SK-N-SH (cell line): ENCODE measurements around the gene AKAP3. TPM values are rescaled to one million over a fixed set of nuclear protein-coding genes. Genes with fewer than 3 reads are reported as not detected.

ENCODE experiments used
- CTCF ChIA-PET: fragments of 300-600, 350-600 bp; formaldehyde crosslinking; extraction: SDS; loops from one replicate; lab custom pipeline; 2021; lab: Yijun Ruan, JAX
- POLR2A ChIA-PET: fragments of 350-600 bp; sonication (Branson Sonifier 250); formaldehyde crosslinking; extraction: SDS; loops from one replicate; lab custom pipeline; 2020; ENCODE audit warnings: antibody characterized with exemption, inconsistent platforms; lab: Yijun Ruan, JAX
- DNase-seq: peaks from one replicate; pipeline ENCODE4 v3.0.0; 2012
- H2AFZ ChIP-seq: fragments of 200-600 bp; sonication (generic); 2 replicates; pipeline ENCODE4 v1.8.1; 2016; ENCODE audit warnings: antibody characterized with exemption, mild to moderate bottlenecking, low read depth
- H3F3A ChIP-seq: fragments of 200-600 bp; sonication (generic); replicated peaks from 2 replicates; pipeline ENCODE3; 2016; ENCODE audit warnings: antibody characterized with exemption, mild to moderate bottlenecking; ENCODE audit not compliant: insufficient read depth
- H3K27ac ChIP-seq, 2 experiments: fragments of 200-500 bp in 1 of 2; fragments of 200-600 bp in 1 of 2; sonication (Bioruptor generic) in 1 of 2; sonication (generic), shearing (Covaris generic) in 1 of 2; 2 replicates each; pipeline versions ENCODE4 v1.5.1 to v1.6.1; 2014 to 2016; ENCODE audit warnings: low read depth in 2 of 2, inconsistent platforms in 1 of 2, low read length in 1 of 2, mild to moderate bottlenecking in 1 of 2, mixed read lengths in 1 of 2
- H3K27me3 ChIP-seq: fragments of 200-600 bp; sonication (generic), shearing (Covaris generic); 2 replicates; pipeline ENCODE4 v1.6.1; 2016; ENCODE audit warnings: mixed run types; ENCODE audit not compliant: insufficient read depth
- H3K36me3 ChIP-seq, 2 experiments: fragments of 200-500 bp in 1 of 2; fragments of 200-600 bp in 1 of 2; sonication (Bioruptor generic) in 1 of 2; sonication (generic) in 1 of 2; replicated peaks in 1 of 2; 2 replicates each; pipeline versions ENCODE3 to v1.5.1; 2014 to 2016; ENCODE audit warnings: low read length in 1 of 2, mild to moderate bottlenecking in 1 of 2; ENCODE audit not compliant: insufficient read depth in 2 of 2, control insufficient read depth in 1 of 2
- H3K4me1 ChIP-seq, 2 experiments: fragments of 200-500 bp in 1 of 2; fragments of 200-600 bp in 1 of 2; sonication (Bioruptor generic) in 1 of 2; sonication (generic), shearing (Covaris generic) in 1 of 2; 2 replicates each; pipeline versions ENCODE4 v1.5.1 to v1.6.1; 2014 to 2016; ENCODE audit warnings: low read depth in 1 of 2, low read length in 1 of 2, mixed run types in 1 of 2; ENCODE audit not compliant: insufficient read depth in 2 of 2, control insufficient read depth in 1 of 2
- H3K4me2 ChIP-seq: fragments of 200-600 bp; sonication (generic), shearing (Covaris generic); 2 replicates; pipeline ENCODE4 v1.6.1; 2017; ENCODE audit warnings: mixed run types
- H3K4me3 ChIP-seq, 2 experiments: fragments of 200-500 bp in 1 of 2; fragments of 200-600 bp in 1 of 2; sonication (Bioruptor generic) in 1 of 2; sonication (generic), shearing (Covaris generic) in 1 of 2; 2 replicates each; pipeline versions ENCODE4 v1.5.1 to v1.8.1; 2014 to 2016; ENCODE audit warnings: low read depth in 2 of 2, inconsistent platforms in 1 of 2, low read length in 1 of 2, mild to moderate bottlenecking in 1 of 2, mixed read lengths in 1 of 2, moderate library complexity in 1 of 2
- H3K79me2 ChIP-seq: fragments of 200-600 bp; sonication (generic); 2 replicates; pipeline ENCODE4 v1.8.1; 2017; ENCODE audit warnings: mild to moderate bottlenecking; ENCODE audit not compliant: insufficient read depth
- H3K9ac ChIP-seq: fragments of 200-600 bp; sonication (generic); 2 replicates; pipeline ENCODE4 v1.6.1; 2017; ENCODE audit warnings: mixed run types
- H3K9me2 ChIP-seq: fragments of 200-600 bp; sonication (generic); 2 replicates; pipeline ENCODE4 v1.6.1; 2017; ENCODE audit warnings: mixed run types
- H3K9me3 ChIP-seq: fragments of 200-600 bp; sonication (generic); 2 replicates; pipeline ENCODE4 v1.6.1; 2017; ENCODE audit warnings: mixed run types, mild to moderate bottlenecking, moderate library complexity
- H4K20me1 ChIP-seq: fragments of 200-600 bp; sonication (generic); 2 replicates; pipeline ENCODE4 v1.6.1; 2017; ENCODE audit warnings: mild to moderate bottlenecking, mixed run types; ENCODE audit not compliant: insufficient read depth
- FOXM1 ChIP-seq: IDR thresholded peaks from 2 replicates; pipeline ENCODE4 v1.4.0; 2012; ENCODE audit warnings: low read depth, mild to moderate bottlenecking
- MEF2A ChIP-seq: IDR thresholded peaks from 2 replicates; pipeline ENCODE4 v1.4.0; 2012; ENCODE audit warnings: low read depth, borderline replicate concordance
- TAF1 ChIP-seq: IDR thresholded peaks from 2 replicates; pipeline ENCODE4 v1.6.1; 2012; ENCODE audit warnings: low read depth, mild to moderate bottlenecking, low read length, moderate library complexity, borderline replicate concordance
- TEAD4 ChIP-seq: IDR thresholded peaks from 2 replicates; pipeline ENCODE4 v1.4.0; 2012; ENCODE audit warnings: mild to moderate bottlenecking, borderline replicate concordance; ENCODE audit not compliant: insufficient read depth
- WGBS: methylation state at CpG from one replicate; pipeline ENCODE4 v1.1.6; 2017; ENCODE audit warnings: low lambda C conversion rate; 5-methylcytosine and 5-hydroxymethylcytosine counted together
- polyA plus RNA-seq, 3 experiments: library from polyadenylated mRNA; depleted of rRNA; stranded (reverse); fragments of >200 nt; gene quantifications; 2 replicates each; pipeline ENCODE4 v1.2.3, GENCODE V29; 2012
- TF ChIP-seq, protein P1 (sequence below): fragments of 150-350 bp; IDR thresholded peaks from 2 replicates; pipeline ENCODE4 v1.6.1; 2017; ENCODE audit warnings: antibody characterized with exemption, low read length, low read depth, borderline replicate concordance
- TF ChIP-seq, protein P2 (sequence below): fragments of 200-600 bp; sonication (generic); IDR thresholded peaks from 2 replicates; pipeline ENCODE4 v1.6.1; 2017; ENCODE audit warnings: antibody characterized with exemption, mild to moderate bottlenecking, moderate library complexity
- TF ChIP-seq, protein P3 (sequence below): IDR thresholded peaks from 2 replicates; pipeline ENCODE4 v1.4.0; 2012; ENCODE audit warnings: low read depth
- TF ChIP-seq, protein P4 (sequence below): IDR thresholded peaks from 2 replicates; pipeline ENCODE4 v1.4.0; 2012; ENCODE audit warnings: low read depth, borderline replicate concordance
- TF ChIP-seq, protein P5 (sequence below): IDR thresholded peaks from 2 replicates; pipeline ENCODE4 v1.6.1; 2012; ENCODE audit warnings: mild to moderate bottlenecking, low read depth, low read length, moderate library complexity

Gene AKAP3
- polyA plus RNA-seq, 1 of the 3 experiments (the other 2 are of a cell fraction): 0.12 TPM

DNA sequence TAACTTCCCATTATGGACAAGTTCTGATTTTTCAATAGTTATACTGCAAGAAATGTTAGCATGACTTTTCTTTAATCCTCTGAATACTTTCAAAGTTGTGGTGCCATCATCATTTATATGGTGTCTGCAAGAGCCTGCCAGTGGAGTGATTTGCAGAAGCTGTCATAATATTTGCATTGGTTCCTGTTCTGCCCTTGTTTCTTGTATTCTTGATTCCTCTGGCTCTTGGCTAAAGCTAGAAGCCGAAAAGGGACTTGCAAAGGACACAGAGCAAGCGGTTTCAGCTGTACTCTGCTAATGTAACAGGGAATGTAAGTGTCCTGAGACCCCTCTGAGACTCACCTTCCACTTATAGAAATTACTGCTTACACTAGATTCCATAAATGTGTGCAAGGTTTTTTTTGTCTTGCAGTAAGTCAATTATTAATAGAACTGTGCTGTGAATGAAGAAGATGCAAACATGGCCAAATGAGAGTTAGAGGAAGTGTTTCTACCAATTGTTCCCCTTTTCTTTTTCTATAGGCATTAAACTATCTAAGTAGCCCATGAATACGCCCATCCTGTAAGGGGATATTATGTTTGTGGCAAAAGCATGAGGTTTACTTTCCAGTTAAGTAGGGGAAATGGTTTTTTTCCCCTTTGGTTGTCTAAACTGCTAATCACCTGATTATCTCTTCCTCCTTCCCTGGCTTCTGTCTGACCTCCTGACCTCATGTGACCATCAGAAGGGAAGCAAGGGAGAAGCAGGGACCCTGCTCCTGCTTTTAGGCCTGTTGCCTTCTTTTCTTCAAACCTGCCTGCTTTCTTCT is 81.6 kb downstream of the AKAP3 start:
- Histone ChIP-seq H4K20me1 (no peaks in the 10 kb centered on the region), H3K27ac (no peak overlapping the region), H3K79me2 (no peaks in the 10 kb centered on the region), H3K9me2 (no peaks in the 10 kb centered on the region), H3K9me3 (no peaks in the 10 kb centered on the region), H3K4me3 (no peak overlapping the region), H3K27me3 (no peaks in the 10 kb centered on the region), H2AFZ (no peak overlapping the region), H3K4me1 (peaks cover 0 to under 1% of the 10 kb centered on the region in 2 experiments; a peak in 1 of 4 replicates), H3K9ac (no peak overlapping the region), H3K4me2 (no peak overlapping the region), H3K36me3 (no peaks in the 10 kb centered on the region), H3F3A (no peaks in the 10 kb centered on the region)
- no peak for DNase-seq
- POLR2A ChIA-PET: no interaction called here
- CTCF ChIA-PET: interaction anchor here (0.6 kb wide), 1 partner anchor 13 kb away, joined by 3 read pairs; no protein-coding TSS in a partner anchor
- TF ChIP-seq, protein P1, sequence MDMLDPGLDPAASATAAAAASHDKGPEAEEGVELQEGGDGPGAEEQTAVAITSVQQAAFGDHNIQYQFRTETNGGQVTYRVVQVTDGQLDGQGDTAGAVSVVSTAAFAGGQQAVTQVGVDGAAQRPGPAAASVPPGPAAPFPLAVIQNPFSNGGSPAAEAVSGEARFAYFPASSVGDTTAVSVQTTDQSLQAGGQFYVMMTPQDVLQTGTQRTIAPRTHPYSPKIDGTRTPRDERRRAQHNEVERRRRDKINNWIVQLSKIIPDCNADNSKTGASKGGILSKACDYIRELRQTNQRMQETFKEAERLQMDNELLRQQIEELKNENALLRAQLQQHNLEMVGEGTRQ: no peak
- TF ChIP-seq, protein P2, sequence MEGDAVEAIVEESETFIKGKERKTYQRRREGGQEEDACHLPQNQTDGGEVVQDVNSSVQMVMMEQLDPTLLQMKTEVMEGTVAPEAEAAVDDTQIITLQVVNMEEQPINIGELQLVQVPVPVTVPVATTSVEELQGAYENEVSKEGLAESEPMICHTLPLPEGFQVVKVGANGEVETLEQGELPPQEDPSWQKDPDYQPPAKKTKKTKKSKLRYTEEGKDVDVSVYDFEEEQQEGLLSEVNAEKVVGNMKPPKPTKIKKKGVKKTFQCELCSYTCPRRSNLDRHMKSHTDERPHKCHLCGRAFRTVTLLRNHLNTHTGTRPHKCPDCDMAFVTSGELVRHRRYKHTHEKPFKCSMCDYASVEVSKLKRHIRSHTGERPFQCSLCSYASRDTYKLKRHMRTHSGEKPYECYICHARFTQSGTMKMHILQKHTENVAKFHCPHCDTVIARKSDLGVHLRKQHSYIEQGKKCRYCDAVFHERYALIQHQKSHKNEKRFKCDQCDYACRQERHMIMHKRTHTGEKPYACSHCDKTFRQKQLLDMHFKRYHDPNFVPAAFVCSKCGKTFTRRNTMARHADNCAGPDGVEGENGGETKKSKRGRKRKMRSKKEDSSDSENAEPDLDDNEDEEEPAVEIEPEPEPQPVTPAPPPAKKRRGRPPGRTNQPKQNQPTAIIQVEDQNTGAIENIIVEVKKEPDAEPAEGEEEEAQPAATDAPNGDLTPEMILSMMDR: no peak
- no peak for TF ChIP-seq FOXM1
- no peak for TF ChIP-seq TAF1
- TF ChIP-seq, protein P3, sequence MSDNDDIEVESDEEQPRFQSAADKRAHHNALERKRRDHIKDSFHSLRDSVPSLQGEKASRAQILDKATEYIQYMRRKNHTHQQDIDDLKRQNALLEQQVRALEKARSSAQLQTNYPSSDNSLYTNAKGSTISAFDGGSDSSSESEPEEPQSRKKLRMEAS: no peak
- TF ChIP-seq, protein P4, sequence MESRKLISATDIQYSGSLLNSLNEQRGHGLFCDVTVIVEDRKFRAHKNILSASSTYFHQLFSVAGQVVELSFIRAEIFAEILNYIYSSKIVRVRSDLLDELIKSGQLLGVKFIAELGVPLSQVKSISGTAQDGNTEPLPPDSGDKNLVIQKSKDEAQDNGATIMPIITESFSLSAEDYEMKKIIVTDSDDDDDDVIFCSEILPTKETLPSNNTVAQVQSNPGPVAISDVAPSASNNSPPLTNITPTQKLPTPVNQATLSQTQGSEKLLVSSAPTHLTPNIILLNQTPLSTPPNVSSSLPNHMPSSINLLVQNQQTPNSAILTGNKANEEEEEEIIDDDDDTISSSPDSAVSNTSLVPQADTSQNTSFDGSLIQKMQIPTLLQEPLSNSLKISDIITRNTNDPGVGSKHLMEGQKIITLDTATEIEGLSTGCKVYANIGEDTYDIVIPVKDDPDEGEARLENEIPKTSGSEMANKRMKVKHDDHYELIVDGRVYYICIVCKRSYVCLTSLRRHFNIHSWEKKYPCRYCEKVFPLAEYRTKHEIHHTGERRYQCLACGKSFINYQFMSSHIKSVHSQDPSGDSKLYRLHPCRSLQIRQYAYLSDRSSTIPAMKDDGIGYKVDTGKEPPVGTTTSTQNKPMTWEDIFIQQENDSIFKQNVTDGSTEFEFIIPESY: no peak
- 60% methylated on average over 3 of the region's 3 CpGs for WGBS

DNA sequence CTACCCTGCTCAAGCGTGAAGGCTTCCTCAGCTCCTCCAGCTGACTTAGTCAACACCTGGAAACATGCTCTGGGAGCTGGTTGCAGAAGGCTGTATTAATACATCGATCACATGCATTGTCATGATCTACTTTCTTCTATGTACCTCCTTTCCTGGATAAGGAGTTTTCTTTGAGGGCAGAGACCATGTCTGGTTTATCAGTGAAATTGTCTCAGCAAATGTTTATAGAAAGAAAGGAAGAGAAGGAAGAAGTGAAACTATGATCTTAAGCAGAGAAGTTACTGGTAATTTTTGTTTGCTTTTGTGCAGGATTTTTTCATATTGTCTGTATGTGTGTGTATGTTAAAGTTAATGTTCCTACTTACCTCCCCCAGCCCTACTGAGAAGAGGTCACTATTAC is 82.4 kb downstream of the AKAP3 start:
- H3K9me3 ChIP-seq: no peaks in the 10 kb centered on the region
- no peak overlapping the region for H3K27ac ChIP-seq
- no peaks in the 10 kb centered on the region for H3K36me3 ChIP-seq
- H4K20me1 ChIP-seq: no peaks in the 10 kb centered on the region
- no peak overlapping the region for H2AFZ ChIP-seq
- H3K4me3 ChIP-seq: no peak overlapping the region
- no peak for DNase-seq
- H3K4me1 ChIP-seq: peaks cover 0 to 2% of the 10 kb centered on the region in 2 experiments; a peak in 1 of 4 replicates
- H3K9me2 ChIP-seq: no peaks in the 10 kb centered on the region
- H3K27me3 ChIP-seq: no peaks in the 10 kb centered on the region
- TF ChIP-seq TEAD4 (no peak), MEF2A (no peak)
- TF ChIP-seq, protein P5, sequence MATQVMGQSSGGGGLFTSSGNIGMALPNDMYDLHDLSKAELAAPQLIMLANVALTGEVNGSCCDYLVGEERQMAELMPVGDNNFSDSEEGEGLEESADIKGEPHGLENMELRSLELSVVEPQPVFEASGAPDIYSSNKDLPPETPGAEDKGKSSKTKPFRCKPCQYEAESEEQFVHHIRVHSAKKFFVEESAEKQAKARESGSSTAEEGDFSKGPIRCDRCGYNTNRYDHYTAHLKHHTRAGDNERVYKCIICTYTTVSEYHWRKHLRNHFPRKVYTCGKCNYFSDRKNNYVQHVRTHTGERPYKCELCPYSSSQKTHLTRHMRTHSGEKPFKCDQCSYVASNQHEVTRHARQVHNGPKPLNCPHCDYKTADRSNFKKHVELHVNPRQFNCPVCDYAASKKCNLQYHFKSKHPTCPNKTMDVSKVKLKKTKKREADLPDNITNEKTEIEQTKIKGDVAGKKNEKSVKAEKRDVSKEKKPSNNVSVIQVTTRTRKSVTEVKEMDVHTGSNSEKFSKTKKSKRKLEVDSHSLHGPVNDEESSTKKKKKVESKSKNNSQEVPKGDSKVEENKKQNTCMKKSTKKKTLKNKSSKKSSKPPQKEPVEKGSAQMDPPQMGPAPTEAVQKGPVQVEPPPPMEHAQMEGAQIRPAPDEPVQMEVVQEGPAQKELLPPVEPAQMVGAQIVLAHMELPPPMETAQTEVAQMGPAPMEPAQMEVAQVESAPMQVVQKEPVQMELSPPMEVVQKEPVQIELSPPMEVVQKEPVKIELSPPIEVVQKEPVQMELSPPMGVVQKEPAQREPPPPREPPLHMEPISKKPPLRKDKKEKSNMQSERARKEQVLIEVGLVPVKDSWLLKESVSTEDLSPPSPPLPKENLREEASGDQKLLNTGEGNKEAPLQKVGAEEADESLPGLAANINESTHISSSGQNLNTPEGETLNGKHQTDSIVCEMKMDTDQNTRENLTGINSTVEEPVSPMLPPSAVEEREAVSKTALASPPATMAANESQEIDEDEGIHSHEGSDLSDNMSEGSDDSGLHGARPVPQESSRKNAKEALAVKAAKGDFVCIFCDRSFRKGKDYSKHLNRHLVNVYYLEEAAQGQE: no peak
- TF ChIP-seq, all 33 proteins: peak for 0
- POLR2A ChIA-PET: no interaction called here
- H3K9ac ChIP-seq: no peak overlapping the region
- no peaks in the 10 kb centered on the region for H3K79me2 ChIP-seq
- no peaks in the 10 kb centered on the region for H3F3A ChIP-seq
- CTCF ChIA-PET: interaction anchor here (0.6 kb wide), 1 partner anchor 14 kb away, joined by 3 read pairs; no protein-coding TSS in a partner anchor
- WGBS: 65% methylated on average over 2 of the region's 2 CpGs
- H3K4me2 ChIP-seq: no peak overlapping the region
